GM18907 (cell line): Measurements from ENCODE around the gene HPSE.
"Not testable (repeated sequence)": the region's sequence is repeated elsewhere in the genome, so short reads cannot be mapped to it uniquely, and the experiment has no call there.

ENCODE experiments used
- ATAC-seq: cut with Tn5 transposase; IDR thresholded peaks from one replicate; pipeline ENCODE4 v1.9.1; 2021; ENCODE audit warnings: mild to moderate bottlenecking, moderate library complexity; ENCODE audit not compliant: unreplicated experiment

Gene HPSE

DNA sequence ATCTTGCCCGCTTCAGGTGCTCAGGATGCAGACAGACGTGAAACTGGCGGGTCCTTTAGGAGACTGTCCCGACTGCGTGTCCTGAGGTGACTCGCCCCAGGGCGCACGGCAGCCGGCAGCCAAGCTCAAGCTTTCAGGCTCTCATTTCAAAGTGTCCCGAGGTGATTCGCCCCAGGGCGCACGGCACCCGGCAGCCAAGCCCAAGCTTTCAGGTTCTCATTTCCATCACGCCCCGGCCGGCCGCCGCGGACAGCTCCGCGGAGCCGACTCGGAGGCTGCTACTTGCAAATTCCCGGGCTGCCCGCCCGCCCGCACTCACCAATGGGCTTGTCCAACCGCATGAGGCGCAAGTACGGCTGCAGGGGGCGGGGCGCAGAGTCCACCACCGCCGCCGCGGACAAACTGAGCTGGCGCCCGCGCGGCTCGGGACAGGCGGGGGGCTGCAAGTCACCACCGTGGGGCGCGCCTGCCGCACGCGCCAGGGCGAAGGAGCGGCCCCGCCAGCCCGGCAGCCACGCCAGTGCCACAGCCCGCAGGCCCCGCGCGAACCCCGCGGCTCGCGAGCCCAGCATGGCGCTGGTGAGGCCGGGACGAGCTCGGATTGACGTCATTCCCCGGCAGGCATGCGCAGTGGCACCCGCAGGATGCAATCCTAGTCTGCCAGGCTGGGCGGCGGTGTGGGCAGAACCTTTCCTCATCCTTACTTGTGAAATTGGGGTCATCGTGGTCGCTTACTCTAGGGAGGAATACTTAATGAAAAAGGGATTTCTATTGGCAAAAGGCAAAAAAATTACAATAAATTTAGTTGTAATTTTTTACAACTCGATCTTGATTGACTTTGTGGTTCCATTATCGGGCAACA is 50.2 kb downstream of the HPSE start, which contains the start of gene COQ2:
Gene COQ2 (minus strand): TSS at position 606 of the 862 bp plus-strand sequence. CDS start 34 bp downstream, at position 572.
- peak; percentile 91 for ATAC-seq

DNA sequence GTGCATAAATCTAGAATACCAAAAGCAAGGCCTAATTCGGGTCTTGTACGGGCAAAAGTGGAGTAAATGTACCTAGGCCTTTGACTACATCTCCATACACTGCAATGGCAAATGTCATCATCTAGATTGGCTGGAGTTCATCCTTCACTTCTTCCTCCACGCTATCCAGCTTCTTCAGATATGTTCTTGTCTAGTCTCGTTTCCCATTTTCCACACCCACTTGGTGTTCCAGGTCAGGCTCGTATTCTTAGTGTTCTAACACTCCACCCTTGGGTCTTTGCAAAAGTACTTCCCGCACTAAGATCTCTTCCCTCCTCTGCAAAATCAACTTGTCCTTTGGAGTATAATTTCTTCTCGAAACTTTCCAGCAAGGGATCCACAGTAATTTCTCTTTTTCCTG is 51.5 kb downstream of the HPSE start:
- no peak for ATAC-seq

DNA sequence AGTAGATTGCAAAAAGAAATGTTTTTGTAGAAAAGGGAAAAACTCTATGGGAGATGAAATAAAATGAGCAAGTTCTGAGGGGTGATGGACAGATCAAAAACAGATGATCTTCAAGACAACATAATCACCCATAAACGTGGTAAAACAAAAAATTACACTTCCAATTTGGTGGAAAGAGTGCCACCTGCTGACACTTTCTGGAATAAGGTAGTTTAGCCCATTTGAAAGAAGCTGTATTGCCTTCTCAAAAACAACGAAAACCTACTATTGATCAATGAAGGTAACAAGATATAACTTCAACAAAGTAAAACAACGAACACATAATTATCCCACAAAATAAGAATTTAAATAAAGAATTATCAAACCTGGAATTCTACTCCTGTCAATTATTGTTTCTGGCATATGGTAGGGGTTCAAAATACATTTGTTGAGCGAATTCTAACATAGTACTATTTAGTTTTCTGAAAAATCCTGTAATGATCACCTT is 52.6 kb downstream of the HPSE start:
- no peak for ATAC-seq

DNA sequence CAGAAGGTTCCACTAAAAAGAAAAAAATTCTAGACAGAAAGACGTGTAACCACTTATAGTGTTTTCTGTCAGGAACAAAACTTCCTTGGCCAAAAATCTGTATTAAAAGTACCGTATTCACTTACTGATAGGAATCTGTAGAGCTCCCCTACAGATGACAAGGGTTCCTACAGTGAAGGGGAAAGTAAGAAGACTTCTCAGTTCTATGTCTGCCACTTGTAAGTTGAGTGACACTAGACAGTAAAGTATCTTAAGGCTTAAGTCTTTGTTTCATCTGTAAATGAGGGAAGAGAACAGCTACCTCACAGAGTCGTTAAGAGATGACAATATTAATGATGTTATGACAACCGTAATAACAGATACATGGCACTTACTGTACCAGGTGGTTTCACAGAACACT is 53.3 kb downstream of the HPSE start:
- no peak for ATAC-seq

DNA sequence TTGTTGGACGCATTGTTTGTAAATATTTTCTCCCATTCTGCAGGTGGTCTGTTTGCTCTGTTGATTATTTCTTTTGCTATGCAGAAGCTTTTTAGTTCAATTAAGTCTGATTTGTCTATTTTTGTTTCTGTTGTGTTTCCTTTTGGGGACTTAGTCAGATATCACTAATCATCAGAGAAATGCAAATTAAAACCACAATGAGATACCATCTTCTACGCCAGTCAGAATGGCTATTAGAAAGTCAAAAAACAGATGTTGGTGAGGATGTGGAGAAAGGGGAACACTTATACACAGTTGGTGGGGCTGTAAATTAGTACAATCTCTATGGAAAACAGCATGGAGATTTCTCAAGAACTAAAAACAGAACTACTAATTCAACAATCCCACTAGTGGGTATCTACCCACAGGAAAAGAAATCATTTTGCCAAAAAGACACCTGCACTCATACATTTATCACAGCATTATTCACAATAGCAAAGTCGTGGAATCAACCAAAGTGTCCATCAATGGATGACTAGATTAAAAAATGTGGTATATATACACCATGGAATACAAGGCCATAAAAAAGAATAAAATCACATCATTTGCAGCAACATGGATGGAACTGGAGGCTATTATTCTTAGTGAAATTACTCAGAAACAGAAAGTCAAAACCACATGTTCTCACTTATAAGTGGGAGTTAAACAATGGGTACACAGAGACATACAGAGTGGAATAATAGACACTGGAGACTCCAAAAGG is 58.2 kb downstream of the HPSE start:
- ATAC-seq = peak; percentile 78

DNA sequence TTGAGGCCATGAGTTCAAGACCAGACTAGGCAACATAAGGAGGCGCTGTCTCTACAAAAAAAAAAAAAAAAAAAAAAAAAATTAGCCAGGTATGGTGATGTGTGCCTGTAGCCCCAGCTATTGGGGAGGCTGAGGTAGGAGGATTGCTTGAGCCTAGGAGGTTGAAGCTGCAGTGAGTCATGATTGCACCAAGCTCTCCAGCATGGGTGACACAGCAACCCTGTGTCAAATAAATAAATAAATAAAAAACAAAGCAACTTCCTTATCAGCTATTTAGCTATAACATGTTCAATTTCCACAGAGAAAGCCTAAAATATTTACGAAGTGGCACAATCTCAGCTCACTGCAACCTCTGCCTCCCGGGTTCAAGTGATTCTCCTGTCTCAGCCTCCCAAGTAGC is 60.7 kb downstream of the HPSE start:
- ATAC-seq = not testable (repeated sequence)

DNA sequence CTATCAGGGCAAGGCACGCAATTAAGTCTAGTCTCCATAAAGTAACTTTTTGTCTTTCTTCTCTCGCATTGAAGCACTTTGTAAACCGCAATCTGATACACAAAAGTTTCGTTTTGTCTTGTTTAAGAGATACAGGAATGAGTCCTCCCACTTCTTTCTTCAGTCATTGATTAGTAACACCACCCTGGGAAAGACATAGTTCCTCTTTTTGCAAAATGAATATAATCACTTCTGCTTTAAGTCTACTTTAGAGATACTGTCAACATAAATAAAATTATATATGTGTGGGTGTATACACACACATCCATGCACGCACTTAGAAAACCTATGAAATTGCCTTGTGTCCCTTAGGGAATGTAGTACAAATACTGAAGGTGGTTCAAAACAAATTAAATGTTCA is 61.7 kb downstream of the HPSE start:
- peak; percentile 86 for ATAC-seq

DNA sequence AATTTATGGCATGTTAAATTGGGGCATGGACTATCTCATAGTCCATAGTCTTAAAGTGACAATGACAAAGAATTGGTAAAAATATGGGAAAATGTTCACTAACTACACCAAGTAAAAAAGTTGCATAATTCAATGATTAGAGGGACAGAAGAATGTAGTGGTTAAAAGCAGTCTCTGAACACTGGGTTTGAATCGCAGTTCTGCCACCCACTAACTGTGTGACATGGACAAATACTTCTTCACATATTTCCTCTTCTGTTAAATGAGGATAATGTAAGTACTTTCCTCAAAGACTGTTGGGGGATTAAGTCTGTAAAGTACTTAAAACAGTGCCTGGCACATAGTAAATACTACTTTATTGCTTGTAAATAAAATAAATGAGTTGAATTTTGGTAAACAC is 65.4 kb downstream of the HPSE start:
- no peak for ATAC-seq

DNA sequence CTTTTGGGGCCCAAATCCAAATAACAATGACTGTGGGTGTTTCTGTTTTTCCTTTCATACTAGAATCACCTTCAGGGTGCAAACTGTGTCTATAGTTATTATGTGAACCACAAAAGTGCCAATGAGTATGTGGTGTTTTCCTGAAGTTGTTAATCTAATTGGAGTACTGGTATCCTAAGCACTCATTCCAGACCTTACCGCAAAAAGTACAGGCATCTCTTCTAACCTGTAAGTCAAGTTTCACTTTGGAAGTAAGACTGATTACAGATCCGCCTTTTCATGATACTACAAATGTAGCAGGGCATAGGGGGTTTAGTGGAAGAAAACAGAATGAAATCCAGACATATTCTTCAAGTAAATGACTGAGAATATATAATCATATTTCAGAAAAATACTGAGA is 66.2 kb downstream of the HPSE start:
- ATAC-seq = no peak

DNA sequence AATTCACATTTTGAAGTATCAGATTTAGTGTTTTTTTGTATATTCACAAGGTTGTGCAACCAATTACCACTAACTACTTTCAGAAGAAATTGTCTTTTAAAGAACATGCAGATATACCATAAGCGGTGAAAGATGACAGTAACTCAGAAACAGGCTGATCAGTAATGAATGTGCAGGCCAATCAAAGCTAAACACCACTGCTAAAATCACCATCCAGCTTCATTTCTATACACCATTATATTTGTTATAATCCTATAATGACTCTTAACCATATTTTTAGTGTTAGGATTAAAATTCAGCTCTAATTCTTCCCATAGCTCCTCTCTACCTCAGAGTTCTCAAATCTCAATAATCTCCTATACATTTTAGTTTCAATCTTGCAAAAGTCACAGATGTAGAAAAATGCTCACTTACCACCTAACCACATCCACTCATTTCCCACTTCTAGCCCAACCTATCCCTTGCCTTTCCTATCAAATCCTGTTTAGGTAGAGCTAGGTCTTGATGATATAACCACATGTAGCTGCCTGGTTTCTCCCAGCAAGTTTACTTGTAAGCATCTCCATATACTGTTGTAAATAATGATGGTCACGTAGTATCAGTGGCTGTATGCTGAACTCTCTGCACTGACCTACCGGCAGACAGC is 66.7 kb downstream of the HPSE start:
- no peak for ATAC-seq

DNA sequence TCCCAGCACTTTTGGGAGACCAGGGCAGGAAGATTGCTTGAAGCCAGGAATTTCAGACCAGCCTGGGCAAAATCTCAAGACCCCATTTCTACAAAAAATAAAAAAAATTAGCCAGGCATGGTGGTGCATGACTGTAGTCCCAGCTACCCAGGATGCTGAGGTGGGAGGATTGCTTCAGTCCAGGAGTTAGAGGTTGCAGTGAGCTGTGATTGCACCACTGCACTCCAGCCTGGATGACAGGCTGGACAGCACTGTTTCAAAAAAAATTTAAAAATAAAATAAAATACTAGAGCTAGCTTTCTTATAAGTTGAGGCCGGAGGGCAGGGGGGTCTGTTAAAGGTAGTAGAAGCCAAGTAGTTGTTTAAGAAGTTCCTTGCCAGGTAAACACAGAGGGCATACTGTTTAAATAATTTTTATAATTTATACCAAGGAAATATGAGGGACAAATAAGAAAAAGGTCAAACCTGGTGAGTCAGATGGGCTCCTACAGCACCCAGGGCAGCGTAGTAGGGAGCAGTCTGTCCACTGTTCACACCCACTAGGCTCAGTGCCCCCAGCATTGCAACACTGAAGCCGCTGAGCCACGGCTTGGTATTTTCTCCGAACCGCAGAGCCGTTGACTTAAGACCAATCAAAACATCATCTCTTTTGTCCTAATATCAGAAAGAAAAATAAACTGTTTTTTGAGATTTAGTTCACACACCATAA is 67.4 kb downstream of the HPSE start:
- no peak for ATAC-seq

DNA sequence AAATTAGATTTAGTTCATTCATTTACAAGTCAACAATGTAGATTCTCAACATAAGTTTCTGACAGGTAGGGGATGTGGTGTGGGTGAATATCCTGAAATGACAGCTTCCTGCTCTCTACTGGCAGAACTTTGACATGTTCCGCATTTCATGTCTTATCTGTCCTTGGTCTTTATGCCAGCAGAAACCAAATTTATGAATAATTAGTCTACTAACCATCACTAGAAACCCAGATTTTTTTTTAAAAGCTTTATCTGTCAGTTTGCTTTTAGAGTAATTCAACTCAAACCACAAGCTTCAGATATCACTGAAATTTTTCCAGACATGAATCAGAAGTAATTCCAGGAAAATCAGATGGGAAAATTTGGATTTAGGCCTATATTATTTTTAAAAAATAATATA is 68.0 kb downstream of the HPSE start:
- ATAC-seq = peak; percentile 59

DNA sequence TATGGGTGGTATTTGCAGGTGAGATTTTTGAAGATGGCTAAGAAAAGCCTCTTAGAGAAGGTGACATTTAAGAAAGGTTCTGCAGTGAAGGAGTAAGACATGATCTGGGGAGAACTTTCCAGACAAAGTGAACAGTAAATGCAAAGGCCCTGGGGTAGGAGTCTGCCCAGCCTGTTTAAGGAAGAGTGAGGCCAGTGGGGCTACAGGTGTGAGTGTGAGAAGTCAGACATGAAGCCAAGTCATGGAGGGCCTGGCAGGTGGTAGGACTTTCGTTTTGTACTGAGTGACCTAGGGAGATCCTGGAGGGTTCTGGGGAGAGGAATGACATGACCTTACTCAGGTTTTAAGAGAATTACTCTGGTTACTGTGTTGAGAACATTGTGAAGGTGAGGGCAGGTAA is 71.5 kb downstream of the HPSE start:
- ATAC-seq = no peak

DNA sequence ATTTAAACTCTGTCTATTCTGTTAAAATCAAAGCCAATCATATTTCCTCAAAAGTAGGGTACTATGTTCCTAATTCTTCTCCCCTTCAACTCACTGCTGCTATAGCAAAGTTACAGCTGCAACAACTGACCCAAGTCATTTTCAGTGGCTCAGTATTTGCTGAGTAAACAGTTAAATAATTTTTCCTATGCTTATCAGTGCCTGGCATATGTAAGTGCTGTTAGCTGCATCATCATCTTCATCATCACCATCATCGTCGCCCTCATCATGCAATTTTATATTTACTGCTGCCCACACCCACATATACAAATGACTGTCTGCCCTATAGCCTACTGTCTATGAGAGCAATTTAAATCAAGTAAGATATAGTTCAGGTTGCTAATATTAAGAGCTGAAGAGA is 72.0 kb downstream of the HPSE start:
- no peak for ATAC-seq

DNA sequence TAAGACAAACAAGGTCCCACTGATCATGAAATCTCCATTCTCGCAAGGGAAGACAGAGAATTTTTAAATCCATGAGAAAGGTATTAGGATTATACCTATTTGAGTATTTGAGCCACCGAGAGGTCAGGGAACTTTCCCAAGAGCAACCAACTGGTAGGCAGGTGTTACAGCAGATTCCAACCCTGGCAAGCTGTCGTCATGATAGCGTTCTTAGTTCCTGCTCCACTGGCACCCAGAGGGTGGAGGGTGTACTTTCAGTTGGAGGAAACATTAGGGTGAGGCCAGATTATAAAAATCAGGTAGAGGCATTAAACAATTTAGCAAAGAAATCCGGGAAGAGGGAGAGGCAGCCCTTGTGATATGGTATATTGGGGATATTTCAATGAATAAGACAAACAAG is 73.3 kb downstream of the HPSE start:
- ATAC-seq = no peak

DNA sequence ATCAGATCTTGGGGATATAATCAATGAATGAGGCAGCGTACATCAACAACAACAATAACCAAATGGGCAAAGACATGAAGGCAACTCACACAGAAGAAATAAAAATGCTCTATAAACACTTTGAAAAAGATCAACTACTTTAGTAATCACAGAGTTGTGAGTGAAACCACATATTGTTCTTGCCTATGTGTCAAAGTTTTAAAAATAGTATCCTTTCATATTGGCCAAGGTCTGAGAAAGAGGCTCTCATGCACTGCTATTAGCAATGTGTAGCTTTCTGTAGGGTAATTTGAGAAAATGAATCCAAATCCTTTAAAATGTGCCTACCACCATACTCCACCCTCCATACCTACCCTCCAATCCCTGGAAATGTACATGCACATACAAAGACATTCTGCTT is 75.1 kb downstream of the HPSE start:
- no peak for ATAC-seq

DNA sequence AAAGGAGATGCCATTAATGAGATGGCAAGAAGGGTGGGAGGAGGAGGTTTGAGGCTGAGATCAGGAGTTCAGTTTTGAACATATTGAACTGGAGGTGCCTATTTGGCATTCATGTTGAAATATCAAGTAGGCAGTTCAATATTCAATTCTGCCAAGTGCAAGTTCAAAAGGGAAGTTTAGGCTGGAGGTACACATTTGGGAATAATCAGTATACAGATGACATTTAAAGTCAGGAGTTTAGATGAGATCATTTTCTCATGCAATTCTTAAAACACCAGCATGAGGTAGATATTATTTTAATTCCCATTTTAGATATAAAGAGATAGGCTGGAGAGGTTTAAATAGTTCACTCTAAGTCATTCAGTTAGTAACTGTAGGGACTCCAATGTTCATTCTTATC is 76.2 kb downstream of the HPSE start:
- ATAC-seq = no peak

DNA sequence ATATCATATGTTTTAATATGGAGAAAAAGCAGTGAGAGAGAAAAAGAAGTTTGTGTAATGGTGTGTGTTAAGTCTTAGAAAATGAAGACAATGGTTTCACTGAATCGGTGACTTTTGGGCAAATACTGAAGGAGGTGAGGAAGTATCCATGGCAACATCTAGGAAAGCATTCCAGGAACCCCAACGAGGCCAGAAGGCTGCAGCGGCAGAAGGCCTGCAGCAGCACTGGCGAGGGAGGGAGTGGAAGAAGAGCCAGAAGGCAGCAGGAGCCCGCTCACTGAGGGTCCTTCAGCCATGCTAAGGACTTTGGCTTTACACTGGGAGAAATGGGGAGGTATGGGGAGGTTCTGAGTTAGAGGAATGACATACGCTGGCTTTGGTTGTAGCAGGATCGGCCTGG is 76.8 kb downstream of the HPSE start:
- ATAC-seq = no peak

DNA sequence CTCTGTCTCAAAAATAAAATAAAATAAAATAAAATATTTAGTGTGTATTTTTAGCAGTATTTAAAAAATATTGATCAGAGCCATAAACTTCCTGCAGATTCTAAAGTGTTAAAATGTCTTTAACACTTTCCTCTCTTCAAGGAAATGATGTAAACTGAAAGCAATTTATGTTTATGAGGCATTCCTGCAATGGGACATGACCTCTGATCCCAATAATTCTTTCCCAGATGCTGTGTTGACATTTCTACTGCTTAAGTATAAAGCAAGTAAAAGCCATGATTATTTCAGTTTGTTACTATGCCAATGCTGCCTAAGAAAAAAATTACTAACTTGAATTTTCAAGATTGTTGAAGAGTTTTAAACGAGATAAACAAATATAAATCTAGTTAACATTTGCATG is 79.1 kb downstream of the HPSE start:
- no peak for ATAC-seq

DNA sequence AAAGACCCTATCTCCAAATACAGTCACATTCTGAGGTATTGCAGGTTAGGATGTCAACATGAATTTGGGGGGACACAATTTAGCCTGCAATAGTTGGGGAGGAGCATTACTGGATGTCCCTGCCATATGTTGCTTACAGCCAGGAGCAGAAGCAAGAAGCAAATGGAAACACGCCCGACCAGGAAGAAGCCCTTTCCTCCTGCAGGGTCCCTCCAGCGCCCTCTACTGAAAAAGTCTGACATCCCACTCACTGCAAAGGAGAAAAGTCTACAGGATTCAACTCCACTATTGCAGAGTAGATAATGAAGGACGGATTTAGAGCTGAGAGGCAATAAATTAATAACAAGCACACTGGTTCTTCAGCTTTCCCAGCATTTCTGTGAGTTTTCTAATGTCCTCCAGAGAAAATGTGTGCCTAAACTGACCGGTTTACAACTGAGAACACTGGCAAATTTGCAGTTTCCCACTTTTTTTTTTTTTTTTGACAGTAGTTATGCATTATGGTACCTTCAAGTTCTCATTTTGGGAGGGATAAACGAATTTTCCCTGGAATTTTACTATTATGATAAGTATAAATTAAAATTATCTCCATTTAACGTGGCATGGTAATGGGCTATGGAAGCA is 81.8 kb downstream of the HPSE start:
- peak; percentile 69 for ATAC-seq

DNA sequence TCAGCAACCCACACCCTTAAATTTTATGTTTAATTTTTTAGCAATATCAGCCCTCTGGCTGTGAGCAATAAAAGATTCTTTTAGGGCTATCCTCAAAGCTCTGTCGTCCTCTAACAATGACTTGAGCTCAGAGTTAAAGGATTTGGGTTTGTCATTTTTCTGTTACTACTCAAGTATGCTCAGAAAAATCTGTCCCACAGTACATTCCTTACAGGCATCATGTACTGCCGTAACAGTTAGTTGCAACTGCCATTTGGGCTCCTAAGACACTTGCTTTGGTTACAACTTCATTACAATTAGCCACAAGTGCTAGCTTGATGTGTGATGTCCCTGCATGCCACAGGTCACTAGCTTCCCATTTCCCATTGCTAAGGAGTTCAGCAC is 83.2 kb downstream of the HPSE start:
- ATAC-seq = no peak
